ENCODE results near the gene FAM217B. TPM values are rescaled to one million over a fixed set of nuclear protein-coding genes. Genes with fewer than 3 reads are reported as not detected.

Gene FAM217B
- polyA plus RNA-seq, 3 donors: 5.3 to 18.3 (median 18.1) TPM

- TF ChIP-seq CTCF (IDR thresholded peaks at IDR 0.05): no peak
- Histone ChIP-seq H3K4me3 (replicated peaks in 1 of 3; ENCODE audit: low read depth in 2 of 3, low read length in 3 of 3) (no peak overlapping the region), H2AFZ (ENCODE audit: insufficient read depth, low read depth, low read length, poor library complexity, severe bottlenecking) (no peak overlapping the region), H3K9me3 (replicated peaks in 1 of 2; ENCODE audit: control insufficient read depth in 1 of 2, insufficient read depth in 1 of 2, low read length in 2 of 2) (no peaks in the 10 kb centered on the region), H3K4me2 (replicated peaks; ENCODE audit: extremely low read depth, low read length, poor library complexity, severe bottlenecking) (no peak overlapping the region), H3K27ac (ENCODE audit: low read depth in 1 of 2, low read length in 2 of 2) (no peak overlapping the region), H3K4me1 (ENCODE audit: control insufficient read depth in 1 of 2, insufficient read depth in 2 of 2, low read length in 2 of 2) (peaks cover 39 to 56% of the 10 kb centered on the region in 2 donors), H3K36me3 (replicated peaks in 1 of 2; ENCODE audit: control insufficient read depth in 1 of 2, insufficient read depth in 2 of 2, low read length in 2 of 2) (no peaks in the 10 kb centered on the region), H3K27me3 (ENCODE audit: control insufficient read depth in 2 of 2, insufficient read depth in 2 of 2, low read length in 2 of 2) (no peaks in the 10 kb centered on the region), H3K79me2 (ENCODE audit: insufficient read depth, low read length) (no peaks in the 10 kb centered on the region), H3K9ac (ENCODE audit: insufficient read depth, low read length, poor library complexity, severe bottlenecking) (no peak overlapping the region), H4K20me1 (ENCODE audit: insufficient read depth, low read length) (no peaks in the 10 kb centered on the region)
- 100% methylated on average over 1 of the region's 1 CpG for WGBS (ENCODE audit: insufficient coverage)
- Mint-ChIP-seq H3K27ac (peak overlapping the region in 1 of 7 donors; percentile 11), H3K4me3 (no peak overlapping the region), H3K4me1 (peaks cover 53% of the 10 kb centered on the region), H3K27me3 (ENCODE audit: low read depth in 3 of 3) (peaks cover 0 to 3% (median 2%) of the 10 kb centered on the region in 3 donors), H3K36me3 (peaks cover 4 to 9% of the 10 kb centered on the region in 2 donors), H3K9me3 (no peaks in the 10 kb centered on the region)
- no peak for DNase-seq
- intact Hi-C loops (cut with micrococcal nuclease): no loop called here
Observed at GRCh38 chr20:59996108-59996507, 55.9 kb downstream of the FAM217B start.

GRCh38 chr20:59997896-59998295, 57.7 kb downstream of the FAM217B start:
- intact Hi-C loops (cut with micrococcal nuclease): no loop called here

More at GRCh38 chr20:59997896-59998295, 57.7 kb downstream of the FAM217B start:
- H3K4me3 ChIP-seq (replicated peaks in 1 of 3; ENCODE audit: low read depth in 2 of 3, low read length in 3 of 3): no peak overlapping the region
- no peaks in the 10 kb centered on the region for H4K20me1 ChIP-seq (ENCODE audit: insufficient read depth, low read length)
- Mint-ChIP-seq H3K9me3 (peaks cover 0 to 1% (median 0%) of the 10 kb centered on the region in 7 donors), H3K36me3 (peaks cover 9% of the 10 kb centered on the region in 2 donors), H3K27ac (peak overlapping the region in 1 of 7 donors; percentile 35), H3K27me3 (ENCODE audit: low read depth in 3 of 3) (peaks cover 0 to 3% (median 2%) of the 10 kb centered on the region in 3 donors), H3K4me3 (no peak overlapping the region), H3K4me1 (peaks cover 40% of the 10 kb centered on the region)
- H3K79me2 ChIP-seq (ENCODE audit: insufficient read depth, low read length): no peaks in the 10 kb centered on the region
- 100% methylated on average over 2 of the region's 2 CpGs for WGBS (ENCODE audit: insufficient coverage)
- no peaks in the 10 kb centered on the region for H3K36me3 ChIP-seq (replicated peaks in 1 of 2; ENCODE audit: control insufficient read depth in 1 of 2, insufficient read depth in 2 of 2, low read length in 2 of 2)
- no peaks in the 10 kb centered on the region for H3K27me3 ChIP-seq (ENCODE audit: control insufficient read depth in 2 of 2, insufficient read depth in 2 of 2, low read length in 2 of 2)
- H3K27ac ChIP-seq (ENCODE audit: low read depth in 1 of 2, low read length in 2 of 2): no peak overlapping the region
- no peak overlapping the region for H2AFZ ChIP-seq (ENCODE audit: insufficient read depth, low read depth, low read length, poor library complexity, severe bottlenecking)
- DNase-seq: no peak
- H3K4me2 ChIP-seq (replicated peaks; ENCODE audit: extremely low read depth, low read length, poor library complexity, severe bottlenecking): no peak overlapping the region
- H3K9me3 ChIP-seq (replicated peaks in 1 of 2; ENCODE audit: control insufficient read depth in 1 of 2, insufficient read depth in 1 of 2, low read length in 2 of 2): no peaks in the 10 kb centered on the region
- no peak for TF ChIP-seq CTCF (IDR thresholded peaks at IDR 0.05)
- no peak overlapping the region for H3K9ac ChIP-seq (ENCODE audit: insufficient read depth, low read length, poor library complexity, severe bottlenecking)
- H3K4me1 ChIP-seq (ENCODE audit: control insufficient read depth in 1 of 2, insufficient read depth in 2 of 2, low read length in 2 of 2): peaks cover 29 to 40% of the 10 kb centered on the region in 2 donors

Other genes with a start within 250 kb of the FAM217B start
- gene SYCP2, start 6.8 kb upstream of the FAM217B start, polyA plus RNA-seq: 1 to 10 TPM in 1 of 3 donors, under 1 TPM in 2; 0.28 to 1.2 (median 0.30) TPM
- gene PPP1R3D, start 84 bp upstream of the FAM217B start, polyA plus RNA-seq: 1 to 10 TPM; 2.0 to 3.9 (median 3.5) TPM
- 1 to 10 TPM; 1.3 to 3.0 (median 2.0) TPM for gene CDH26, start 18.0 kb downstream of the FAM217B start, polyA plus RNA-seq